Hindlimb muscle (tissue), 1 donor: ENCODE measurements around the gene DGKI. TPM values are rescaled to one million over a fixed set of nuclear protein-coding genes. Genes with fewer than 3 reads are reported as not detected.

Experiments used
- DNase-seq: peaks from one replicate; pipeline ENCODE4 v3.0.0-alpha.2; 2013
- polyA plus RNA-seq: library from polyadenylated mRNA; unstranded; fragments of 120-200 nt; gene quantifications from one replicate; pipeline ENCODE4 v1.2.1, GENCODE V29; 2013; ENCODE audit not compliant: insufficient read length

Gene DGKI
- polyA plus RNA-seq, 1 donor, result 0.61 TPM

DNA sequence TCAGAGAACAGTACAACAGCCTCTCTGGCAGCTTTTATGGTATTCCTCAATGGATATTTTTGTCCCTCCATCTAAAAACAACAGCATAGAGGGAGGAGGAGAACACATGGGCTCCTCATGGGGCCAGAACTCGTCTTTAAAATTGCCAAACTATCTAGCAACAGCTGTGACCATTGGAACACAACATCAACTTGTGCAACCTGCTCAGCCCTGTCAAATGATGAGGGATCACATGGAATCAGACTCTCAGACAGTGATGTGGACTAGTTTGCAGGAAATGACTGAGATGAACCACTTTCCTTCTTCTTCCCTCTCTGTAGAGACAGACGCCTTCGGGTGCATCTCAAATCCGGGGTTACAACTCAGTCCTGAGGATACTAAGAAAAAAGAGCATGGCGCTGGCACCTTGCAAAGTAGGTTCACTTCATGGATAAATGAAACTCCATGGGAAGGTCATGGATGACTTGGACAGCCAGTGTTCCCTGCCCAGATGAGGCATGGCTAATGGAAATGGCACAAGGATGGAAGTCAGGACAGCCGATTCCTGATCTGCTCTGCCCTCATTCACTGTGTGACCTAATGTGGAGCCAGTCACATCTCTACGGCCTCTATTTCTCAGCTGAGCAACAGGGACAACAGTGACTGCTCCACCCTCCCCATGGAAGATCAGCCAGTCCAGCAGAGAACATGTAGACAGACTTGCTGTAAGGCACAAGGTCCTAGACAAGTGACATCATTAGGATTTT lies 24.6 kb upstream of the DGKI start:
- DNase-seq, result peak; percentile 28

- DNase-seq, result no peak
Observed at GRCh38 chr7:137870684-137871083, 23.9 kb upstream of the DGKI start.

GRCh38 chr7:137870078-137870477 lies 23.3 kb upstream of the DGKI start:
- DNase-seq, result no peak

DNA sequence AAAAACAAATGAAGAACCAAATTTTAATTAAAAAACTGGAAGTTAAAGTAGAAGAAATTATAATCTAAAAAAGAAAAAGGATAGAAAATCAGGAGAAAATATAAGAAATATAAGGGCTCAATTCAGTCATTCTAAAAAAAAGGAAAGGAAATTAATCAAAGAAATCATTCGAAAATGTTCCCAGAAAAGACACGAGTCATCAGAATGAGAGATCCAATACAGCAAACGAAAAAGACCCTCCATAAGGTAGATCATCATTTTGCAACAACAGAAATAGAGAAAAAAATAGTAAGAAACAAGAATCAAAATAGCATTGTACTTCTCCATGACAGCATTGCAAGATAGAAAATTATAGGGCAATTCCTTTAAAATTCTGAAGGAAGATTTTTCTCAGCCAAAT lies 22.5 kb upstream of the DGKI start:
- DNase-seq, result no peak

DNA sequence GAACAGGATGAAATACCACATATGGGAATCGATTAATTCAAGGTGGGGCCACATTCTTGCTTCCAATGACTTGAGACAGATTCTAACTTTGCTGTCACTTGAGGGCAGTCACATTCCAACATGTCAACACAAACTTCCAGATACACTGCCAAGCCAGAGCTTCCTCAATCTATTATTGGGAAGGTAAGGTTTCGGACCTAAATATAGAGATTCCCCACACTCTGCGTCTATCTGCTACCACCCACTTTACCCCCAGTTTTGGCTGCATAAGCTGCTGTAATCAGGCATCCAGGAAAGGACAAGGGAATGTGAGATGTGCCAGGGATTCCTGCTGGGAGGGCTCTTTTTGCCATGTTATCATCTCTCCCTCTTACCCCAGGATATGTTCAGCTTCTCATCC lies 20.5 kb upstream of the DGKI start:
- DNase-seq, result no peak

DNA sequence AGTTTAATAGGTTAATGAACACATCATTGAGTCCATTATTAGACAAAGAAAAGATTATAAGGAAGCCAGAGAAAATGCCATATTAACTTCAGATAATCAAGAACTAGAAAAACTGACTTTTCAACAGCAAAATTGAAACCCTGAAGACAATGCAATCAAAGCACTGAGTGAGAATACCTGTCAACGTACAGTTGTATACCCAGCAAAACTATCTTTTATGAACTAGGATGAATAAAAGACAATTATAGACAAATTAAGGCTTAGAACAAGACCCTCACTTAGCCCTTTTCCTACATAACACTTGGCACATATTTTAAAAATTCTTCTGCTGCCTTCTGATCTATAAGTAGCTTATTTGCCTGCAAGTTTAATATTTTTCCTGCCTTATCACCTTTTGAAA lies 19.0 kb upstream of the DGKI start:
- no peak for DNase-seq

DNA sequence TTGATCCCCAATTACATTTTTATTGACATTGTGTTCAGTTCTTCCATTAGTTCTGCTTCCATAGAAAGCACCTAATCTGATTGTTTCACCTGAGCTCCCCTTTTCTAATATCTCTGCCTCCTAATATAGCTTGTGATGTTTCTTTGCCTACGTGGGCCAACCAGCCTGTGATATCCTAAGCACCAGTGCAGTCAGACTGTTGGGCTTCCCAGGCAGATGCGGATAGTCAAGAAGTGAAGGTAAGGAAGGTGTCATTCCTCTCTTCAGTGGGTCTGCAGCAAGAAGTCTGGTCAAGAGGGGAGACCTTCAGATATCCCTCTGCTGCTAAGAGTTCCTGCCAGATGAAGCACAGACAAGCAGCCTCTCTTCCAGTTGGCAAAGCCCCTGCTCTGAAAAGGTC lies 16.2 kb upstream of the DGKI start:
- no peak for DNase-seq

DNA sequence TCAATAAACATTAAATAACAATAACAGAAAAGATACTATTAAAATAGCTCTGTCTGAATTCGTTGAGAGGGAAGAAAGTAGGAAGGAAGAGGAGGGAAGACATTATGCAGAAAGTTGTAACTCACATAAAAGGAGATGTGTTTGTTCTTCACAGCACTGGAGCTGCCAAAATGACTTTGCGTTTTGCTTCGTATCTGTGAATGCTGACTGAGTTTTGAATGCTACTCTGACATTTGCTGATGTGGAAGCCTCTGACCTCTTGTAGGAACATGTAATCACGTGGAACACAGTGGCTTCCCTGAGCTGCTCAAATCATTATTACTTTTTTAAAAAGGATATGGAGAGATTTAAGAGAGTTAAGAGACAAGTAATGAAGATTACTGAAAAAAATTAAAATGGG lies 15.6 kb upstream of the DGKI start:
- no peak for DNase-seq

GRCh38 chr7:137860542-137860941 lies 13.8 kb upstream of the DGKI start:
- no peak for DNase-seq

DNA sequence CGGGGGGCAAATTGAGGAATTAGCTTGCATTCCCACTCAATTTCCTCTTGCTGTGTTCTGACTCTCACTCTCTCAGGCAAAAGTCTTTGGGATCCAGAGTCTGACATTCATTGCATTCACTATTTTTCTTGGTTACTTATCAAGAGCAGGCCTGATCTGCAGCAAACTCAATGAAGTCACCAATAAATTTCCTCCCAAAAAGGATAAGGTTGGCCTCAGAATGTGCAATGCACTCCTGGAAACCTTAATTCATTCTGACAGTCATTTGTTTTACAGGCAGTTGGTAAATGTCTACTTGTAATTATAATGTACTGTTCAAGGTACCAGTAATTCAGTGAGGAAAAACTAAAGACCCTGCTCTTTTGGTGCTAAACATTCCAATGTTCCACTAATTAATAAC lies 6.3 kb upstream of the DGKI start:
- DNase-seq, result no peak

- DNase-seq, result no peak
Observed at GRCh38 chr7:137852108-137852507, 5.3 kb upstream of the DGKI start.

DNA sequence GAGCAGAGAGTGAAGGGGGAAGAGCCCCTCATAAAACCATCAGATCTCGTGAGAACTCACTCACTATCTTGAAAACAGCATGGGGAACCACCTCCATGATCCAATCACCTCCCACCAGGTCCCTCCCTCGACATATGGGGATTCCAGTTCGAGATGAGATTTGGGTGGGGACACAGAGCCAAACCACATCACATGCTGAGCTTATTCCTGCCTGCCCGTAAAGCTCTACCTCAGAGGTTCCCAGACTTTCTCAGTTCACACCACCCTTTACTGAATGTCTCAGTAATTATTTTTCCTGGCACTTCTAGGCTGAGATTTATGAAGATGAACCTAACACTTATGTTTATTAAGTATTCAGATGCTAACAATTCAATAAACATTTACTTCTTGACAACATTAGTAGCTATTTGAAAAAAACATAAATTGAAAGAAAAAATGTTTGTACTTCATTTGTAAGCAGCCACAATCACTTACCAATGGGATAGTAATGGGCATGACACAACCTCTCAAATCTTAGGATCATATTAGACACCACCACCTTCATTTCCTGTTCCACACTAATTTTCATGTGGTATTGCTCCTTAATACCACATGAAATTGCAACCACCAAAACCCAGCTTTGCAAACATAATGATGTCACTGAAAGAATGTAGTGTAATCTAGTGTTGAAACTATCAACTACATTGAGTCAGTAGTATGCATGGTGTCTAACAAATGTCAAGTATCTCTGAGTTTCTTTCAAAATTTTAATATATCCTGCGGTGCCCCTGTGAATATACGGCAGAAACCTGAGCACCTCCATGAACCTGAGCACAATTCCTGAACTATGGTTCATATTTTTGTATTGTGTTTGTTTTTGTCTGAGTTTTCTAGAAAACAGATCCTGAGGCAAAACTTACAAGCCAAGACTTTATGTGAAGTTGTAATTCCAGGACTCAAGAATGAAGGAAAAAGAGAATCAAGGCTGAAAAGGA lies 4.5 kb upstream of the DGKI start:
- DNase-seq, result no peak

- no peak for DNase-seq
Observed at GRCh38 chr7:137850571-137850970, 3.8 kb upstream of the DGKI start.

DNA sequence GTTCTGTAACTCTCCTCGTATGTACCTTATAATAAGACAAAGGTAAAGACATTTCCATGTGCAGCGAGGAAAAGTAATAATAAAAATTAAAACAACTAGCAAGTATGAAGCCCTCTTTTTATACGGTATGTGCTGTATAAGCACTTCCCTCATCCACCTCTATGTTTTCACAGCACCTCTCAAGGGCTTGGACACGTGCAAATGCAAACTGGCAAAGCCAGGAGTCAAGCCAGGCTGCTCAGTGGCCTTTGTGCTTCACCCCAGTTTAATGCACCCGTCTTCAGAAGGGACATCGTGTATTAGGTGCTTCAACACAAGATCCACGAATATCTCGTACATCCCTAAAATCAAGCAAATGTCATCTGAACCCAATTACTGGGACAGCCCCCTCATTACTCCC lies 1.3 kb upstream of the DGKI start:
- no peak for DNase-seq

DNA sequence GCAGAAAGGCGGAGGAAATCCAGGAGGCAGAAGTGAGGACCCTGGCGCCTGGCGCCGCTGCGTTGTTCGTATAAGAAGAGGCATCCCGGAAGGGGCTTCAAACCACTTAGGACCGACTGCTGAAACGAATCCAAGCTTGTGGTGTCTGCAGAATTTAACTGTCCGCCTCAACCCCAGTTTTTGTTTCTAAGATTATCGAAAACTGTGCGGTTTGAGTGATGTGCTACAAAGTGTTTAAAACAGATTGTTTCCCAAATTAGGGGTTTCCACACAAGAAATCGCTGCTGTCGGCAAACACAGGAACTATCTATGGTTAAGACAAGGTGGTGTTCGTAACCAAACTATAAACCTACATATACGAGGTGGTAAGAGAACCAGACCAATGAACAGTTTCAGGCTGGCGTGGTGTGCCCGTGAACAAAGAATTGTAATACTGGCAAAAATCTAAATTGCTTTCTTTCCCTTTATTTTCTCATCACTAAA lies 835 bp upstream of the DGKI start:
- DNase-seq, result no peak

DNA sequence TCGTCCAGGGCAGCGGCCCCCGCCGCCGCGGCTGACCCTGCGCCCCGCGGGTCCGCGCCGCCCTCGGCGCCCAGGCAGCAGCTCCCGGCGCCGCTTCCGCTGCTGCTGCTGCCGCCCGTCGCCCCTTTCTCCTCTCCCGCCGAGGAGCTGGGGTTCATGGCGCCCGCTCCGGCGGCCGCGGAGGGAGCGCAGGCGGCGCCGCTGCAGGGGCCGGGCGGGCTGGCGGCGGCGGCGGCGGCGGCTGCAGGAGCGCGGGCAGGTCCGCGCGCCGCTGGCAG lies 286 bp downstream of the DGKI start:
- no peak for DNase-seq

DNA sequence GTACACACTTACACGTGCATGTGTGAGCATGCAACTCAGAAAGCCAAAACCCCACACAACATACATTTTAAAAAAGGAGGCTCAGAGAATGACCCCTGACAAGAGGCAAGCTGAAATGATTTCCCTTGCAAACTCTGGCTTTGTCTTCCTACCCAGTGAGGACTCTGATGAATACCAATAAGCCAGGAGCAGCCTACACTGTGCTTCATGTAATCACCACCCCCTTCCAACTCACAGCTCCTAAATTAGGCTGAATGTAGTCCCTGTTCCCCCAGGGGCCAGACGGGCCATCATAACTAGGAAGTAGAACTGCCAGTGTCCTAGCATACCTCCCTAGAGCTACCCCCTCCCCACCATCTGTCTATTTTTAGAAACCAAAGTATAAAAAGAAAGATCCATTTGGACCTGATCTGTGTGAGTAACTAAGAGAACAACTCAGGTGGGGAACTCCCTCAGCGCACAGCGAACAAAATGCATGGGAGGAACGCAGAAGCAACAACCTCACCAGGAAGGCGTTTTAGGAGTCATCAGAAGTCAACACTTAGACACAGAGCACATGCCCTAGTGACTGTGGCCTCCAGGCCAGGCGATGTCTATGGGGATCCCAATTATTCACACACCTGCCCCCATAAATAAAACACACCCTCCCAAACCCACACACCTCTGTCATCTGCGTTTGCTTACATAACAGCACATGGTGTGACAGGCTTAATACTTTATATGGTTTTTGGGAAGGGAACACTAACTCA lies 1.9 kb downstream of the DGKI start:
- no peak for DNase-seq

- no peak for DNase-seq
Observed at GRCh38 chr7:137839903-137840779, 6.6 kb downstream of the DGKI start.

GRCh38 chr7:137838706-137839315 lies 8.0 kb downstream of the DGKI start:
- no peak for DNase-seq

GRCh38 chr7:137836541-137836940 lies 10.2 kb downstream of the DGKI start:
- peak; percentile 29 for DNase-seq

GRCh38 chr7:137836113-137836509 lies 10.7 kb downstream of the DGKI start:
- DNase-seq, result no peak
